Activated CD4-positive, alpha-beta T cell treated with anti-CD3 and anti-CD28 coated beads, Interleukin-2, amount 10 ng/mL, durations not matched to agents 24 days and 14 days (primary cell): Measurements from ENCODE around the gene MEF2A. TPM values are rescaled to one million over a fixed set of nuclear protein-coding genes. Genes with fewer than 3 reads are reported as not detected.

ENCODE experiments used
- DNase-seq: peaks from one replicate; pipeline ENCODE4 v3.0.0; 2022
- H3K27ac Mint-ChIP-seq: one replicate; pipeline ENCODE4 v1.8.0; 2022; ENCODE audit warnings: mild to moderate bottlenecking, mixed read lengths
- H3K27me3 Mint-ChIP-seq: one replicate; pipeline ENCODE4 v1.8.0; 2022; ENCODE audit warnings: mixed read lengths
- H3K36me3 Mint-ChIP-seq: one replicate; pipeline ENCODE4 v1.8.0; 2022; ENCODE audit warnings: low read depth, mild to moderate bottlenecking, mixed read lengths
- H3K4me1 Mint-ChIP-seq: one replicate; pipeline ENCODE4 v1.8.0; 2021; ENCODE audit warnings: mixed read lengths
- H3K4me3 Mint-ChIP-seq: one replicate; pipeline ENCODE4 v1.8.0; 2022; ENCODE audit warnings: mild to moderate bottlenecking, moderate library complexity, mixed read lengths
- H3K9me3 Mint-ChIP-seq: one replicate; pipeline ENCODE4 v1.8.0; 2021; ENCODE audit warnings: mixed read lengths
- intact Hi-C: fragments of 100-400 bp; cut with micrococcal nuclease; formaldehyde crosslinking; loops from one replicate; pipeline ENCODE4 v1.15.1; 2023
- total RNA-seq: library from RNA; stranded (reverse); gene quantifications from 2 replicates; pipeline ENCODE4 v1.2.3, GENCODE V29; 2022

Gene MEF2A
- total RNA-seq, 1 donor from 2014 or later = 25.3 TPM

GRCh38 chr15:99696096-99696495, 130.3 kb downstream of the MEF2A start:
- H3K9me3 Mint-ChIP-seq = no peaks in the 10 kb centered on the region
- DNase-seq = no peak
- no peak overlapping the region for H3K27ac Mint-ChIP-seq
- no peaks in the 10 kb centered on the region for H3K4me1 Mint-ChIP-seq
- intact Hi-C loops = no loop called here
- H3K4me3 Mint-ChIP-seq = no peak overlapping the region
- peaks cover 34% of the 10 kb centered on the region for H3K36me3 Mint-ChIP-seq
- no peaks in the 10 kb centered on the region for H3K27me3 Mint-ChIP-seq

DNA sequence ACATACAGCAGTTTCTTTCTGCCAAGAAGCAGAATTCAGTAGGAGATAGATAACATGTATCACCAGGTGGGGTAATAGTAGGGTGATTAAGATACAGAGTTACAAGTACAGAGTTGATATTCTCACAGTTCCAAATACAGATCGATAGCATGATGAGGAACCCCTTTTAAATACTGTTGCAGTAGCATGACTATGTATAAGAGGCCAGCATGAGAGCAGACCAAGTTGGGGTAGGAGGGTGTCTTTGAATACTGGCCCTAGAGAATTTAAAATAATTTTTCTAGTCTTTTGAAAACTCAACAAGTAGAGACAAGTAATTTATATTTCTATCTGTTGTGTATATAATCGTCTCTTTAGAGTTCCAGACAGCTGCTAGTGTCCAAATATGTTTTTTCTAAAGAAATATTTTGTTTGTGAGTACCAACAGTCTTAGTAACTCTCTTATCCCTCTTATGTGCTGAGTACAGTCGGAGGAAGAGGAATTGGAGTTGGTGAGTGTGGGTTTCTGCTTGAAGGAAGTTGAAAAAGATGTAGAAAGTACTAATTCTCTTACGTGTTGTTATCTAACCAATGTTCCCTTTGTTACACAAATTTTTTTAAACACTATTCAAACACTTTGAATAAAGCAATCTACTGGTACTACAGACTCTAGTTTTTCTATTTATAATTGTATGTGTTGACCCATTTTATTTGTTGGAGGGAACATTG, 137.3 kb downstream of the MEF2A start:
- intact Hi-C loops = loop anchor here (5.0 kb wide), 2 partner anchors 261 to 331 kb away; no protein-coding TSS in a partner anchor
- peak overlapping the region; percentile 14 for H3K27ac Mint-ChIP-seq
- H3K4me1 Mint-ChIP-seq = peaks cover 30% of the 10 kb centered on the region

GRCh38 chr15:99703603-99704443, 138.0 kb downstream of the MEF2A start:
- DNase-seq = peak; percentile 77
- Mint-ChIP-seq H3K36me3 (peaks cover 11% of the 10 kb centered on the region), H3K27me3 (no peaks in the 10 kb centered on the region)

More for the DNA sequence above, 137.3 kb downstream of the MEF2A start:
- Mint-ChIP-seq H3K36me3 (peaks cover 7% of the 10 kb centered on the region), H3K27me3 (no peaks in the 10 kb centered on the region), H3K9me3 (no peaks in the 10 kb centered on the region), H3K4me3 (no peak overlapping the region)
- no peak for DNase-seq

DNA sequence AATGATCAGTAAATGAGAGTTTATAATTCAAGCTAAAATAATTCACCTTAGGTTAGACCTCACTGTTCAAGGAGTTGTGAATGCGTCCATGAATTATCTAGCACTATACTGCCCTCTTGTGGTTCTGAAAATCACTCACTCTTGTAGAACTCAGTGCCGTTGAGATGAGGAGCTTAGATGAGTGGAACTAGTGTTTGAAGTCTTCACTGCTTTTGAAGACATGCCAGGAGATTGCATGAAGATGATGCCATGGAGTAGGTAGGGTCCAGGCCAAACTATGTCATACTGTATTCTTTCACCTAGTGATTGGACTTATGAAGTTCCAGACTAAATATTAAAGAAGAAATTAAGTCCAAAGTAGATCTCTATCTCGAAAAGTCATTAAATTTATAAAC, 138.7 kb downstream of the MEF2A start:
- DNase-seq = peak; percentile 89
- Mint-ChIP-seq H3K27me3 (no peaks in the 10 kb centered on the region), H3K4me1 (peaks cover 39% of the 10 kb centered on the region), H3K4me3 (no peak overlapping the region), H3K9me3 (no peaks in the 10 kb centered on the region), H3K27ac (no peak overlapping the region), H3K36me3 (peaks cover 14% of the 10 kb centered on the region)
- intact Hi-C loops = loop anchor here (1.0 to 5.0 kb wide), 6 partner anchors 51 to 431 kb away; no protein-coding TSS in a partner anchor

More at GRCh38 chr15:99703603-99704443, 138.0 kb downstream of the MEF2A start:
- Mint-ChIP-seq H3K4me3 (no peak overlapping the region), H3K9me3 (no peaks in the 10 kb centered on the region), H3K27ac (peak overlapping the region; percentile 42), H3K4me1 (peaks cover 35% of the 10 kb centered on the region)
- intact Hi-C loops = loop anchor here (1.0 to 5.0 kb wide), 6 partner anchors 51 to 431 kb away; no protein-coding TSS in a partner anchor

GRCh38 chr15:99706557-99707303, 140.9 kb downstream of the MEF2A start:
- peak overlapping the region; percentile 83 for H3K27ac Mint-ChIP-seq
- no peaks in the 10 kb centered on the region for H3K9me3 Mint-ChIP-seq
- peaks cover 39% of the 10 kb centered on the region for H3K4me1 Mint-ChIP-seq
- peaks cover 18% of the 10 kb centered on the region for H3K36me3 Mint-ChIP-seq
- H3K27me3 Mint-ChIP-seq = no peaks in the 10 kb centered on the region
- peak; percentile 76 for DNase-seq
- intact Hi-C loops = loop anchor here (1.0 to 2.0 kb wide), 2 partner anchors 27 to 140 kb away; partner anchors contain the start of gene LYSMD4
- peak overlapping the region; percentile 79 for H3K4me3 Mint-ChIP-seq

GRCh38 chr15:99707473-99708270, 141.9 kb downstream of the MEF2A start:
- Mint-ChIP-seq H3K27ac (peak overlapping the region; percentile 83), H3K4me1 (peaks cover 42% of the 10 kb centered on the region), H3K27me3 (no peaks in the 10 kb centered on the region), H3K4me3 (peak overlapping the region; percentile 79), H3K36me3 (peaks cover 26% of the 10 kb centered on the region), H3K9me3 (no peaks in the 10 kb centered on the region)
- intact Hi-C loops = loop anchor here (1.0 to 2.0 kb wide), 2 partner anchors 26 to 141 kb away; partner anchors contain the start of gene LYSMD4
- DNase-seq = peak; percentile 84

DNA sequence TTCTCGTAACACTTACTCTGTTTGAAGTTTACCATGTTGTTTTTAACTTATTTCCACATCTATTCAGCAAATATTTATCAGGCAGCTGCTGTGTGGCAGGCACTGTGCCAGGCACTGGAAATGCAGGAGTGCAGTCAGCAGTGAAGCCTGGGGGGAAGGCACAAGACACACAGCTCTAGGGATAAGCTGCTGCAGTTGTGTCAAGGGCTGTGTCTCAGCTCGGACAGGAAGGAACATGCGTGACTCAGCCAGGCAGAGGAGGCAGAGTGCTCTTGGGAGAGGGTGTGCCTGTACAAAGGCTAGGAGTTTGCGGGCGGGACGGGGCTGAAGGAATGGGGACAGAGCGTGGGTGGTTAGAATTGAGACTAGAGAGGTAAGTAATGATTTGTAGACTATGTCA, 142.8 kb downstream of the MEF2A start:
- Mint-ChIP-seq H3K4me1 (peaks cover 40% of the 10 kb centered on the region), H3K9me3 (no peaks in the 10 kb centered on the region), H3K27ac (peak overlapping the region; percentile 22), H3K4me3 (no peak overlapping the region), H3K36me3 (peaks cover 30% of the 10 kb centered on the region), H3K27me3 (no peaks in the 10 kb centered on the region)
- DNase-seq = no peak
- intact Hi-C loops = no loop called here

GRCh38 chr15:99709243-99709986, 143.6 kb downstream of the MEF2A start:
- peaks cover 30% of the 10 kb centered on the region for H3K36me3 Mint-ChIP-seq
- H3K4me3 Mint-ChIP-seq = no peak overlapping the region
- H3K9me3 Mint-ChIP-seq = no peaks in the 10 kb centered on the region
- no peak overlapping the region for H3K27ac Mint-ChIP-seq
- intact Hi-C loops = no loop called here
- H3K4me1 Mint-ChIP-seq = peaks cover 31% of the 10 kb centered on the region
- no peaks in the 10 kb centered on the region for H3K27me3 Mint-ChIP-seq
- no peak for DNase-seq

DNA sequence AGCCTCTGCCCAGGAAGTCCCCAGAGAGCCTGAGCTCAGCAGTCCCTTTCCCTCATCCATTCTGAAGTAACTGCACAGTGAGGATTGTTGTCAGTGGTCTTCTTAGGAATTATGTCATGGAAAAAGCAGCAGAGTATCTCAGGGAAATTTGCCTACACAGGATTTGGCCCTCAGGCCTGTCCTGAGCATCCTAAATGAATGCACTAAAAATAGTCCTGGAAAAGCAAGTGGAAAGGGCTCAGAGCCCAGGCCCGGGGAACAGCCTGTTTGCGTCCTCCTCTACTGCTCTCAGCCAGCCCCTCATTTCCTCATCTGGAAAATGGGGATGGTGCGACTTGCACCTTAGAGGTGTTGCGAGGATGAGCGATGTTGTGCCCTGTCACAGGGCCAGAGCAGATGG, 145.8 kb downstream of the MEF2A start:
- Mint-ChIP-seq H3K27ac (no peak overlapping the region), H3K9me3 (no peaks in the 10 kb centered on the region), H3K36me3 (peaks cover 34% of the 10 kb centered on the region), H3K4me1 (peaks cover 24% of the 10 kb centered on the region), H3K27me3 (no peaks in the 10 kb centered on the region), H3K4me3 (no peak overlapping the region)
- peak; percentile 48 for DNase-seq
- intact Hi-C loops = no loop called here

DNA sequence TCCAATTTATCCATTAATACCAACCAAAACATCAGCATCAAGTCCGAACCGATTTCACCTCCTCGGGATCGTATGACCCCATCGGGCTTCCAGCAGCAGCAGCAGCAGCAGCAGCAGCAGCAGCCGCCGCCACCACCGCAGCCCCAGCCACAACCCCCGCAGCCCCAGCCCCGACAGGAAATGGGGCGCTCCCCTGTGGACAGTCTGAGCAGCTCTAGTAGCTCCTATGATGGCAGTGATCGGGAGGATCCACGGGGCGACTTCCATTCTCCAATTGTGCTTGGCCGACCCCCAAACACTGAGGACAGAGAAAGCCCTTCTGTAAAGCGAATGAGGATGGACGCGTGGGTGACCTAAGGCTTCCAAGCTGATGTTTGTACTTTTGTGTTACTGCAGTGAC, 146.6 kb downstream of the MEF2A start:
- H3K9me3 Mint-ChIP-seq = no peaks in the 10 kb centered on the region
- peaks cover 18% of the 10 kb centered on the region for H3K4me1 Mint-ChIP-seq
- H3K36me3 Mint-ChIP-seq = peaks cover 34% of the 10 kb centered on the region
- peak; percentile 53 for DNase-seq
- H3K27ac Mint-ChIP-seq = peak overlapping the region; percentile 4
- no peak overlapping the region for H3K4me3 Mint-ChIP-seq
- intact Hi-C loops = no loop called here
- H3K27me3 Mint-ChIP-seq = no peaks in the 10 kb centered on the region

DNA sequence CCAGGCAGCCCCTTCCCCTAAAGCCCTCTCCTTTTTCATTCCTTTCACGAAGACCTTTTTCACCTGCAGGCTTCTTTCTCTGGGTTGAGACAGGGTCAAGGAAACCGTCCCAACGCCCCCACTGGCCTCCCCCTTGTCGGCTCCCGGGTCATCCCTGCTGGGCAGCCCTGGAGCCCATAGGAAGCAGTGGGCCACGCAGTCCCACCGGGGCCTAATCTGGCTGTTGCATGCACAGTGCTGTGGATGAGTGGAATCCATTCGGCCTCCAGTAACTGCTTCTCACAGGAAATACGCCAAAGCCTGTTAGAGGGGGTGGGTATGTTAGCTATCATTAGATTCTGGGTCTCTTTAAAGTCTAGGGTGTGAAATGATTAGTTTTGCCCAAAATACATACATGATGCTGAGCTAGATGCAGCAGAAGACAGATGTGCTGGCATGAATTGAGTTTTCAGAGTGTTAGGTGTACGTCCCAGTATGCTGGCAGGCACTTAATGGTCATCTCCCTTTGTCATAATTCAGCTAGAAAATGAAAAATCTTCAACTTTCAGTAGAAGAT, 150.8 kb downstream of the MEF2A start:
- H3K27me3 Mint-ChIP-seq = no peaks in the 10 kb centered on the region
- peaks cover 34% of the 10 kb centered on the region for H3K4me1 Mint-ChIP-seq
- H3K27ac Mint-ChIP-seq = no peak overlapping the region
- no peak overlapping the region for H3K4me3 Mint-ChIP-seq
- peaks cover 22% of the 10 kb centered on the region for H3K36me3 Mint-ChIP-seq
- DNase-seq = no peak
- intact Hi-C loops = no loop called here
- no peaks in the 10 kb centered on the region for H3K9me3 Mint-ChIP-seq
